Smooth muscle cell of the brain vasculature (primary cell): ENCODE data around the gene ARHGEF26.
"Not testable (repeated sequence)": the region's sequence is repeated elsewhere in the genome, so short reads cannot be mapped to it uniquely, and the experiment has no call there.

Source experiments
- DNase-seq: peaks from one replicate; pipeline ENCODE4 v3.0.0-alpha.2; 2012; ENCODE audit warnings: low read depth, low spot score

The ARHGEF26 gene, protein sequence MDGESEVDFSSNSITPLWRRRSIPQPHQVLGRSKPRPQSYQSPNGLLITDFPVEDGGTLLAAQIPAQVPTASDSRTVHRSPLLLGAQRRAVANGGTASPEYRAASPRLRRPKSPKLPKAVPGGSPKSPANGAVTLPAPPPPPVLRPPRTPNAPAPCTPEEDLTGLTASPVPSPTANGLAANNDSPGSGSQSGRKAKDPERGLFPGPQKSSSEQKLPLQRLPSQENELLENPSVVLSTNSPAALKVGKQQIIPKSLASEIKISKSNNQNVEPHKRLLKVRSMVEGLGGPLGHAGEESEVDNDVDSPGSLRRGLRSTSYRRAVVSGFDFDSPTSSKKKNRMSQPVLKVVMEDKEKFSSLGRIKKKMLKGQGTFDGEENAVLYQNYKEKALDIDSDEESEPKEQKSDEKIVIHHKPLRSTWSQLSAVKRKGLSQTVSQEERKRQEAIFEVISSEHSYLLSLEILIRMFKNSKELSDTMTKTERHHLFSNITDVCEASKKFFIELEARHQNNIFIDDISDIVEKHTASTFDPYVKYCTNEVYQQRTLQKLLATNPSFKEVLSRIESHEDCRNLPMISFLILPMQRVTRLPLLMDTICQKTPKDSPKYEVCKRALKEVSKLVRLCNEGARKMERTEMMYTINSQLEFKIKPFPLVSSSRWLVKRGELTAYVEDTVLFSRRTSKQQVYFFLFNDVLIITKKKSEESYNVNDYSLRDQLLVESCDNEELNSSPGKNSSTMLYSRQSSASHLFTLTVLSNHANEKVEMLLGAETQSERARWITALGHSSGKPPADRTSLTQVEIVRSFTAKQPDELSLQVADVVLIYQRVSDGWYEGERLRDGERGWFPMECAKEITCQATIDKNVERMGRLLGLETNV

DNA sequence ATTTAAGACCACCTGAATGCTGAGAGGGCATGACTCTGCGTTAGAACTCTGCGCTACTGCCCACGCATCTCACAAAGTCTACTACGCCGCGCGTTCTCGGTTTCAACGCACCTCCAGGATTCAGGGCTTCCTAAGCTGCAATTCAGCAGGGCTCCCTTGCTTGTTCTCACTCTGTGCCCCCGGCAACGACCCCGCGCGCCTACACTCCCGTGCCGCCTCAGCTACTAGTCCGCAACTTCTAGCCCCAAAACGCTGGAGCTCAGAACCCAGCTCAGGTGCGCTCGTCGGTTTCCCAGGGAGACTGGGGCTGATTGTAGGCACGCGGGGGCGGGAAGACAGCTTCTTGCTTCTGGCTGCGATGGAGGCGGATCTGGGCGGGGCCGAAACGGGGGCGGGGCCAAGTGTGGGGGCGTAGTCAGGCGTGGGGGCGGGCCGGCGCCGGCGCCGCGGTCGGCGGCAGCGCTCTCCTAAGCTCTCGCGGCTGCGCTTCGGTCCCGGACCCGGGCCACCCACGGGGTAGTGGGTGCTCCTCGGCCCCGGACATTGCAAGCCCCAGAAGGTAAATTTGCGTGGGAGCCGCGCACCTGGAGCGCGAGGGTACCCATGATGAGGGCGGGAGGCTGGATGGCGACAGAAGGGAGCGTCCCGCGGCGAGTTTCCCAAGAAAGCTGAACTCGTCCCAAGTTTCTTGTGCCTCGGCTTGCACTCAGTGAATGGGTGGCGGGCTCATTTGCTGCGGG, at the start of gene ARHGEF26:
ARHGEF26 (plus strand) TSS at position 430 of the 740 bp plus-strand sequence. CDS start 603 bp downstream, outside the sequence.
- DNase-seq = peak; percentile 47

DNA sequence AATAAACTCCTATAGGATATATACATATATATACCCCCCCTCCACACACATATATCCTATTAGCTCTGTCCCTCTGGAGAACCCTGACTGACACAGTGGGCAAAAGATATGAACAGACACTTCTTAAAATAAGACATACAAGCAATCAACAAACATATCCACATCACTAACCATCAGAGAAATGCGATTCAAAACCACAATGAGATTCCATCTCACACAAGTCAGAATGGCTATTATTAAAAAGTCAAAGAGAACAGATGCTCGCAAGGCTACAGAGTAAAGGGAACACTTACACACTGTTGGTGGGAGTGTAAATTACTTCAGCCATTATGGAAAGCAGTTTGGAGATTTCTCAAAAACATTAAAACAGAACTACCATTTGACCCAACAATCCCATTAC, 46.2 kb upstream of the ARHGEF26 start:
- no peak for DNase-seq

GRCh38 chr3:154078672-154079071, 42.5 kb upstream of the ARHGEF26 start:
- DNase-seq = no peak

DNA sequence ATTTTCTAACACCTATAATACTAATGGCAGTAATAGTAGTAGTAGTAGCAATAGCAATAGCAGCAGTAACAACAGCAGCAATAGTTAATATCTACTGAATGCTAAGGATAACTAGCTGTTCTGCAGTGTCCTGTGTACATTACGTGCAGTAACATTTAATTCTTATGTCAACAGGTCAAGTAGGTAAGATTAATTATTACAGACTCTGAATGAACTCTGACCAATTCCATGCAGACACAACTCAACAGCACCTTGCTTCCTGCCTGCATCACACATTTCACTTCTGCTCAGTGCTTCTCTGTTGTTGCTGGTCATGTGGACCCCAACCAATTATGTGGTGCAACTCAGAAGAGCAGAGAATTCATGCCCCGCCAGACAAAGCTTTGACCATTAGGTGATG, 39.9 kb upstream of the ARHGEF26 start:
- DNase-seq = no peak

DNA sequence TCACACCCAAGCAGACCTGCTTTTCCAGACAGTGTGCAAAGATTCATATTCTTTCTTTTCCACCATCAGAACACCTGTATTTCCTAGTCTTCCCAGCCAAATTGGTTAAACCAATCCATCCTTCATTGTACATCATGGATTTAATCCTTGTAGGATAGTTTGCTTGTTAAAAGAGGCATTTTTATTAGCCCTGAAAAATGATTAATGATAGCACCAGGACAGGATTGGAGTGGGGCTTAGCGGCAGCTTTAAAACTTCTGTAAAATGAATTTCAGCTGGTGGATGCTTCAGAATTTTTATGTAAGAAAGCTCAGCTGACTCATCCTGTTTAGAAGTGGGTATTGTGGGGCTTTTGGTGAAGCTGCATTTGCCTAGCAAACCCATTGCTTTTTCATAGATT, 36.1 kb upstream of the ARHGEF26 start:
- DNase-seq = no peak

GRCh38 chr3:154085799-154086198, 35.4 kb upstream of the ARHGEF26 start:
- no peak for DNase-seq

DNA sequence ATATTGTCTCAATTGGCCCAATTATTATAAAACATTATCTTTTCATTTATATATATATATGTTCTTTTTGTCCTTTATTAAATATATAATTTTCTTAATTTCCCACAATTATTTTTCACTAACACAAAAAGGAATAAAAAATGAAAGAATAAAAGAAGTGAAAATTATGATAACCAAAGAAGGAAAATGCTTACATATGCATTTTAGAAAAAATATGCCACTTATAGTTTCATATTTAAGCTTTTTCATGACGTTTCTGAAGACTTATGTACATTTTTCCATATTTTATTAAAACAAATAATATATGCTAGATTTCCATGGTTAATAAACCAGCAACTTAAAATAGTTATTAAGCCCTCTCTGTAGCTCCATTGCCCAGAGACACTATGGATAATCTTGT, 34.9 kb upstream of the ARHGEF26 start:
- no peak for DNase-seq

DNA sequence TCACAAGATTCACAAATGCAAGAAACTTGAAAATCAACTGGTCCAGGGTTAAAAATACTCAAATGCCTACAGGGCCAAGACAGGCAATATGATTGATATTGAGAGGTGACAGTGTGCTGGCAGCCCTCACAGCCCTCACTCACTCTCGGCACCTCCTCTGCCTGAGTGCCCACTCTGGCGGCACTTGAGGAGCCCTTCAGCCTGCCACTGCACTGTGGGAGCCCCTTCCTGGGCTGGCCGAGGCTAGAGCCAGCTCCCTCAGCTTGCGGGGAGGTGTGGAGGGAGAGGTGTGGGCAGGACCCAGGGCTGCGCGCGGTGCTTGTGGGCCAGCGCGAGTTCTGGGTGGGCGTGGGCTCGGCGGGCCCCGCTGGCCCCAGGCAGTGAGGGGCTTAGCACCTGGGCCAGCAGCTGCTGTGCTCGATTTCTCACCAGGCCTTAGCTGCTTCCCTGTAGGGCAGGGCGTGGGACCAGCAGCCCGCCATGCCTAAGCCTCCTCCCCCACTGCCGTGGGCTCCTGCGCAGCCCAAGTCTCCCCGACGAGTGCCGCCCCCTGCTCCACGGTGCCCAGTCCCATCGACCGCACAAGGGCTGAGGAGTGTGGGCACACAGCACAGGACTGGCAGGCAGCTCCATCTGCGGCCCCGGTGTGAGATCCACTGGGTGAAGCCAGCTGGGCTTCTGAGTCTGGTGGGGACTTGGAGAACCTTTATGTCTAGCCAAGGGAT, 33.3 kb upstream of the ARHGEF26 start:
- not testable (repeated sequence) for DNase-seq

GRCh38 chr3:154089421-154090420, 31.5 kb upstream of the ARHGEF26 start:
- DNase-seq = no peak

DNA sequence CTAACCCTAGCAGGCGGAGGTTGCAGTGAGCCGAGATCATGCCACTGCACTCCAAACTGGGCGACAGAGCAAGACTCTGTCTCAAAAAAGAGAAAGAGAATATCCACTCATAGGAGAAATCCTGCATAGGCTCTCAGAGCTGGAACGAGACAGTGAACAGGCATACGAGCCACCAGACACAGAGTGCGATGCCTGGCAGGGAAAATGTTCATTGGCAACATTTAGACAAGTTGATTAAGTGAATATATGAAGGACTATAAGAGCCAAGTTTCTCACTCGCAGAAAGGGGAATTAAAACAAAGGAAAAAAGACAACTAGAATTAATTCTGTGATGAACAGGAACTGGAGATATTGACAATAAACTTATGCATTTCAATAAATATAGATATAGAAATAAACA, 27.1 kb upstream of the ARHGEF26 start:
- DNase-seq = no peak

DNA sequence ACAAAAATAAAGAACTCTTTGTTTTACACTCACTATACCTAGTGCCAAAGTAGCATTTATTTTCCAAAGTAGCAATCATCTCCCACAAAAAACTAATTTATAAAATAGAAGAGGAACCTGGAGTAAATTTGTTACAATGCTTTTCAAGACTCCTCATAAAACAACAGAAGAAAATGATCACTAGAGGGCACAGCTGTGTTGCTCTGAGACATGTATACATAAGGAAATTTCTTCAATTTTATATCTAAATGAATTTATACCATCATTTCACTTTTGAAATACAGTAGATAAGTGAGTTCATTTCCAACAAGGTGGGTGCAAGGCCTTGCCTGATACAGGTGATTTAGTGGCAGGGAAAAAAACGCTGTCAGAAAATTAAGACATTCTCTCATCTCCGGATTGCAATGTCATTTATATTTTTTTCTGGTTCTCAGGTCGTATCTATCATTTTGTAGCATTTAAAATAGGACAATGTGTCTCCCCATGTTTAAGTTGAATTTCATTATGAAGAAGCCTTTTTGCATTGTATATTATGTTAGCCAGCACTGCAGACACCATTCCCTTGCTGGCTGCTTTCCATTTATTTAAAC, 25.3 kb upstream of the ARHGEF26 start:
- peak; percentile 4 for DNase-seq

DNA sequence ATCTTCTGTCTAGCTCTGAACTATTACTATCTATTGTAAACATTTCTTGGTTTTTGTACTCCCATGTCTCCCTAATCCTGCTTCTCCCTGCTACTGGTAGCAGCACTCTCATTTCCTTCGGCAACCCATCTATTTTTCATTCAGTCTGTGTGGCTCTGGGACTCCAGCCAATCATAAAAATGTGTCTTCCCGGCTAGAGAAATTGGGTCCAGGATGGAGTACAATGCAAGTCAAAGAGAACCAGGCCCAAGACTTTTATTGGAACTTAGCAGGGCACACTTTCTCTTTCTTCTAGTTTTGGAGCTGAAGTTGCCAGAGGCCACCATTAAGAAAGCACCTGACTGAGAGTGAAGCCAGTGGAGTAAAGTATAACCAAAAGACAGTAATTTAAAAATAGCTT, 22.8 kb upstream of the ARHGEF26 start:
- DNase-seq = no peak

- no peak for DNase-seq
These were observed 20.6 kb upstream of the ARHGEF26 start for GRCh38 chr3:154100556-154100955.

- no peak for DNase-seq
These were observed 19.9 kb upstream of the ARHGEF26 start for GRCh38 chr3:154101250-154101649.

DNA sequence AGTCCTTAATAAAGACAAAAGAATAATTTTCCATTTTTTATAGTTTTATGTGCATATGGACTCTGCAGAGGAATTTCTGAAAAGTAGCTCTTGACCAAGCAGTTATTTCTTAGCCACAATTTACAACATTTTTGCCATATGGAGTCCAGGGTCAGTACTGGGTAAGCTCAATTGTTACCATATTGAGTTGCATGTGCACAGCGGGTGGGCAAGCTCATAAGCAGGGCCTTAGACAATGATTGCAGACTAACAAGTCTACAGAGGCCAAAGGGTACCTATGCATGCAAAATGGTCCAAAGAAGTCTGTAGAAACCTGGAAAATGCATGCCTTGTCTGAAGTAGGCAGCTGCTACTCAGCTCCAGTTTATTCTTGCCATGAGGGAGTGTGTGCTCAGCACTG, 19.0 kb upstream of the ARHGEF26 start:
- DNase-seq = no peak

GRCh38 chr3:154105218-154105975, 15.8 kb upstream of the ARHGEF26 start:
- no peak for DNase-seq

- DNase-seq = no peak
These were observed 9.7 kb upstream of the ARHGEF26 start for GRCh38 chr3:154111365-154111935.

DNA sequence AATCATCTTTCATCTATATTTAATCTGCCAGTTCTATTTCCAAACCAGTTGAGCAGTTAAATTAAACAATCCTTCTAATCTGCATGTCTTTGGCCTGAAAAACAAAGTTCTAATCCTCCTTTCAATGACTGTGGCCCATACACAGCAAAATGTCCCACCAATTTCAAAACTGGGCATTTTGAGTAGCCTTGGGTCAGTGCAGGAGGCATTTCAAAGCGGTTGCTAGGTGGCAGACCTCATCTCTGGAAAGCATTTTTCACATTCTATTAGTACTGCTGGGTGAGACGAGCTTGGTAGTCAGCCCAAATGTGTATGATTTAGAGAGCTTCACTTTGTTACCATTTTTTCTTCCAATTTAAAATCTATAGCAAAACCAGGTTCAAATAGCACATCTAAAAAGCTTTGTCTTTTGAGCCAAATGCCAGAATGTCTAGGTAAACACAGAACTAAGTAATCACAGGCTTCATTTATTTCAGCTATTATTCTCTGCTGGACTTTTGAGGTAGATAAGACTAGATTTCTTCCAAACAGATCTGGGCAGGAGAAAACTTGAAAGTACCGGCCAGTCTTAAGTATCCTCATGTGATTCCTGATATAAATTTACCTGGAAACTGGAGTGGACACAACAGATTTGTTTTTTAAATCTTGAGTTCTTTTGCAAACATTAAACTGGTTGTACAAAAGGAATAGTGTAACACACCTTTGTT, 8.9 kb upstream of the ARHGEF26 start:
- no peak for DNase-seq
